SK-N-MC (cell line): ENCODE data around the gene RER1.
"Not testable (repeated sequence)": the region's sequence is repeated elsewhere in the genome, so short reads cannot be mapped to it uniquely, and the experiment has no call there.

Experiments used
- DNase-seq: peaks from one replicate; pipeline ENCODE4 v3.0.0-alpha.2; 2011; ENCODE audit warnings: low read depth, low spot score
- H3K27ac ChIP-seq: fragments of 200-600 bp; sonication (generic); 2 replicates; pipeline ENCODE4 v1.5.1; 2016; ENCODE audit warnings: mixed run types
- H3K36me3 ChIP-seq: fragments of 200-600 bp; sonication (generic); 2 replicates; pipeline ENCODE4 v1.6.1; 2017; ENCODE audit warnings: antibody characterized with exemption, low read length, mixed read lengths; ENCODE audit not compliant: insufficient read depth
- H3K4me3 ChIP-seq: fragments of 200-600 bp; sonication (generic); 2 replicates; pipeline ENCODE4 v1.5.1; 2016
- H3K9ac ChIP-seq: fragments of 200-600 bp; sonication (generic); 2 replicates; pipeline ENCODE4 v1.8.0; 2017; ENCODE audit warnings: mixed run types, mixed read lengths; ENCODE audit not compliant: insufficient read length
- H3K9me3 ChIP-seq: fragments of 200-600 bp; sonication (generic); 2 replicates; pipeline ENCODE4 v1.6.1; 2017; ENCODE audit warnings: low read depth, mild to moderate bottlenecking, antibody characterized with exemption, low read length, moderate library complexity, mixed read lengths
- EZH2 ChIP-seq: fragments of 200-600 bp; sonication (generic); IDR thresholded peaks from one replicate; pipeline ENCODE4 v1.6.1; 2017; ENCODE audit warnings: antibody characterized with exemption
- FOXP2 ChIP-seq: optimal IDR thresholded peaks from 2 replicates; pipeline ENCODE3; 2011; ENCODE audit warnings: mild to moderate bottlenecking, moderate library complexity; ENCODE audit not compliant: insufficient read depth; ENCODE audit errors: extremely low read length, control extremely low read depth
- POLR2AphosphoS5 ChIP-seq: IDR thresholded peaks from 2 replicates; pipeline ENCODE4 v1.6.1; 2012; ENCODE audit warnings: mild to moderate bottlenecking, low read depth, low read length, borderline replicate concordance

RER1 gene

DNA sequence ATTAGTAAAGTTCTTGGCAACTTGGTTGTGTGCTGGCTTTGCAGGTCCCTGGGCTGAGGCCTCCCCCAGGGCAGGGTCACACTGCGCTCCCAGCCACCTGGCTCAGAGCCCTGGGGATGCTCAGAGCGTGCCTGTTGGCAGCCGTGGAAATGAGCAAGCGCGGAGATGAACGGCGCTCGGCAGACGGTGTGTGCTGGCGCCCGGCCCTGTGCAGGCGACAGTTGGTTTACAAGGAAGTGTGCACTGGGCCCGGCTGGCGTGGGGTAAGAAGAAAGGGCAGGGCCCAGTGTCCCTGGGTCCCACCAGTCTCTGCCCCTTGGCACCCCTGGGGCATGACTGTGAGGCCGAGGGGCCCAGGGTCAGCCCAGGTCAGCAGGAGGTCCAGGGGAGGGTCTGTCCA, 46.4 kb downstream of the RER1 start:
- TF ChIP-seq POLR2AphosphoS5, result no peak
- TF ChIP-seq EZH2, result no peak
- no peak for TF ChIP-seq FOXP2
- DNase-seq, result no peak
- no peak overlapping the region for H3K4me3 ChIP-seq
- no peak overlapping the region for H3K27ac ChIP-seq
- H3K9me3 ChIP-seq, result no peaks in the 10 kb centered on the region
- no peaks in the 10 kb centered on the region for H3K36me3 ChIP-seq
- H3K9ac ChIP-seq, result no peak overlapping the region

DNA sequence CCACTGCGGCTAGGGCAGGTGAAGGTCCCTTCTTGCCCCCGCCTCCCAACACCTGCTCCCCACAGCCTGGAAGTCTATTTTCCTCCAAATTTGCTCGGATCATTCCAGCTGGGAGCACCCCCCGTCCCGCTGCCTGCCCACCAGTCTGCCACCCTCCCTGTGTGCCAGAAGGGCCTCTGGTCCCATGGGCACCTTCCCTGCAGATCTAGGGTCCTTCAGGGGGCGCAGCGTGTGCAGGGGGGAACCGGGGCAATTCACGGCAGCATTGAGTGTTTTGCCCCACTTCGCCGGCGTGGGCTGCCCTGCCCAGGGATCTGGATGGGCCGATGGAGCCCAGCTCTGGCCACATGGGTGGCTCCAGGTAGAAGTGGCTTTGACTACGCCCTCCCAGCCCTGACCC, 47.0 kb downstream of the RER1 start:
- TF ChIP-seq EZH2, result no peak
- TF ChIP-seq FOXP2, result no peak
- TF ChIP-seq POLR2AphosphoS5, result no peak
- Histone ChIP-seq H3K27ac (no peak overlapping the region), H3K9me3 (no peaks in the 10 kb centered on the region), H3K9ac (no peak overlapping the region), H3K4me3 (no peak overlapping the region), H3K36me3 (no peaks in the 10 kb centered on the region)
- DNase-seq, result no peak

DNA sequence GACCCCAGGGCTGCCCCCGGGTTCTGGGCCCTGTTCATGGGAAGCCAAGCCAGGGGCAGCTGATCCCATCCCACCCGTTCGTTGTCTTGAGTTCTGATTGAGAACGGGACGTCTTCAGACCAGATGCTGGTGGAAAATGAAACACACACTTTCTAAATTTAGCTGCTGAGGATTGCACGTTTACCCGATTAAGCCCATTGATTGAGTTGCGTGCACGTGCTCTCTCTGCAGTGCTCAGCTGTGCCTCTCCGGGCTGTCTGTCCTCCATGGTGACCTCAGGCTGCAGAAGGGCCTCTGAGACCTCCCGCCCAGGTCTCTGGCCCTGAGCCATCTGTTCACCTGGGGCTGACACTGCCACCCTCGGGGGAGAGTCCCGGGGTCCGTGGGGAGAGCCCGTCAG, 47.7 kb downstream of the RER1 start:
- H3K9ac ChIP-seq, result no peak overlapping the region
- TF ChIP-seq EZH2 (no peak), POLR2AphosphoS5 (no peak), FOXP2 (no peak)
- no peak overlapping the region for H3K4me3 ChIP-seq
- DNase-seq, result no peak
- no peaks in the 10 kb centered on the region for H3K36me3 ChIP-seq
- H3K9me3 ChIP-seq, result no peaks in the 10 kb centered on the region
- no peak overlapping the region for H3K27ac ChIP-seq

DNA sequence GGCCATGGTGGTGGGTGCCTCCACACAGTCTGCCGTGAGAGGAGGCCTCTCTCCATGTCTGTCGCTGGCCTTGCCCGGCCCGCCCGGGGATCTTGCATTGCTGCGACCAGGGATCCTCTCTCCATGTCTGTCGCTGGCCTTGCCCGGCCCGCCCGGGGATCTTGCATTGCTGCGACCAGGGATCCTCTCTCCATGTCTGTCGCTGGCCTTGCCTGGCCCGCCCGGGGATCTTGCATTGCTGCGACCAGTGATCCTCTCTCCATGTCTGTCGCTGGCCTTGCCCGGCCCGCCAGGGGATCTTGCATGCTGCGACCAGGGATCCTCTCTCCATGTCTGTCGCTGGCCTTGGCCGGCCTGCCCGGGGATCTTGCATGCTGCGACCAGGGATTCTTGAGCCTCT, 48.7 kb downstream of the RER1 start:
- H3K9me3 ChIP-seq, DNase-seq, H3K36me3 ChIP-seq, H3K9ac ChIP-seq, H3K27ac ChIP-seq, H3K4me3 ChIP-seq: not testable (repeated sequence)

DNA sequence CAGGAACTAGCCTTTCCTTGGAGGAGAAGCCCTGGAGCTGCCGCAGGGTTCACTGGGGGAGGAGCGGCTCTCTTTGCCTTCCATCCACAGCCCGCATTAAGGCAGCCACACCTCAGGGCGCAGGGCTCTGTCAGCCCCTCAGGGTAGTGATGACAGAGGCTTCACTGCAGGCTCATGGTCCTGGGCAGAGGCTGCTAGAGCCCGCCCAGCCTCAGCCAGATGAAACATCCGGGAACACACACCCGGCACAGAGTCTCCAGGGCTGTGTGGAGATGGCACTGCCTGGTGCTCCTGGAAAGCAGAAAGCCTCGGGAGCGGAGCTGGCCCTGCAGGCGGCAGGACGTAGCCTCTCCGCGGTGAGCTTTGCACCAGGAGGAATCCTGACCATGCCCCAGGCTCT, 50.1 kb downstream of the RER1 start:
- no peak overlapping the region for H3K27ac ChIP-seq
- H3K36me3 ChIP-seq, result no peaks in the 10 kb centered on the region
- H3K9ac ChIP-seq, result no peak overlapping the region
- TF ChIP-seq EZH2, result no peak
- TF ChIP-seq POLR2AphosphoS5, result no peak
- TF ChIP-seq FOXP2, result no peak
- no peaks in the 10 kb centered on the region for H3K9me3 ChIP-seq
- DNase-seq, result no peak
- H3K4me3 ChIP-seq, result no peak overlapping the region

DNA sequence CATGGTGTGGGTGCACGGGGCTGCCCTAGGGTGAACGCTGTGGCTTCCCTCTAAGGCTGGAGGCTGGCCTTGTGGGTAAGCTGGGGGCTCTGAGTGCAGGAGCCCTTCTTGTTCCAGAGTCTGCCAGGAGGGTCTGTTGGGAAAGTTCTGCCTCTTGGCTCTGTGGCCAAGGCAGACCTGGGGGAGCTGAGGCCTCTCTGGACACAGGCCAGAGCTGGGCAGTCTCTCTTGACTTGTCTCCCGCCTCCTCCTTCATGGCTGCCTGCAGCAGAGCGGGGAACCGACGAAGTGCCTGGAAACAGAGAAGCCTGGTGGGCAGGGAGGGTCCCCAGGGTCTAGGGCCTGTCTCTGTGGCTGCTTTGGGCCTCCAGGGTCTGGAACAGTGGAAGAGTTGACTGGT, 51.0 kb downstream of the RER1 start:
- no peak overlapping the region for H3K4me3 ChIP-seq
- DNase-seq, result no peak
- no peak overlapping the region for H3K9ac ChIP-seq
- no peaks in the 10 kb centered on the region for H3K36me3 ChIP-seq
- TF ChIP-seq POLR2AphosphoS5, result no peak
- no peak for TF ChIP-seq EZH2
- no peak for TF ChIP-seq FOXP2
- no peaks in the 10 kb centered on the region for H3K9me3 ChIP-seq
- H3K27ac ChIP-seq, result no peak overlapping the region

DNA sequence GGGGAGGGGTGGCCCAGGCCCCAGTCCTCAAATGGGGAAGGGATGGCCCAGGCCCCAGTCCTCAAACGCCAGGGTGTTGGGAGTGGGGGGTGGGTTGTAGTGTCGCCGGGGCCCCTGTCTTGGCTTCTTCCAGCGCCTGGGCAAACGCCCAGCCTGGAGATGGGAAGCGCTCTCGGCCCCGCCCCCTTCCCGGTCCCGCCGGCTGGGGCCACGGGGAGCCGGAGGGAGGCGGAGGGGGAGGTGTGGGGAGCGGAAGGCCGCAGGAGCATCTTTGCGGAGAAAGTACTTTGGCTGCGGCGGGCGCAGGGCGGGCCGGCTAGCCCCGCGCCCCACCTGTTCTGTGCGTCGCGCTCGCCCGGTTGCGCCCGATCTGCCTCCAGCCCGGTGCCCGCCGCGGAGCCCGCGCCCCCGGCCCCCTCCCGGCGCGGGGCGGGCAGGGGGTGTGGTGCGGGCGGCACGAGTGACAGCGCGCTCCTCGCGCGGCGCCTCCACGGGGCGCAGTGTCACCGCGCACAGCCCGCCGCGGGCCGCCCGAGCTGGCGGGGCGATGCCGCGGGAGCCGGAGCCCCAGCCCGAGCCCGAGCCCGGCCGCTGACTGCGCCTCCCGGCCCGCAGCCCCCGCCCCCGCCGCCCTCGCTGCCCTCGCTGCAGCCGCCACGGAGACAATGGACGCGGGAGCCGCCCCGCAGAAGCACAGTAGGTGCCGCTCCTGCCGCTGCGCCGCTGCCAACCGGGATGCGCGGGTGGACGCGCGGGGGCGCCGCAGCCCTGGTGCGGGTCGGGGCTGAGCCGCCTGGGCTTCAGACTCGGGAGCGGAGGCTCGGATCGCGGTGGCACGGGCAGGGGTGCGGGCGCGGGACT, 51.9 kb downstream of the RER1 start:
- H3K4me3 ChIP-seq, result no peak overlapping the region
- no peak for DNase-seq
- TF ChIP-seq POLR2AphosphoS5 (no peak), FOXP2 (no peak), EZH2 (no peak)
- no peaks in the 10 kb centered on the region for H3K36me3 ChIP-seq
- H3K9ac ChIP-seq, result no peak overlapping the region
- no peaks in the 10 kb centered on the region for H3K9me3 ChIP-seq
- H3K27ac ChIP-seq, result no peak overlapping the region

DNA sequence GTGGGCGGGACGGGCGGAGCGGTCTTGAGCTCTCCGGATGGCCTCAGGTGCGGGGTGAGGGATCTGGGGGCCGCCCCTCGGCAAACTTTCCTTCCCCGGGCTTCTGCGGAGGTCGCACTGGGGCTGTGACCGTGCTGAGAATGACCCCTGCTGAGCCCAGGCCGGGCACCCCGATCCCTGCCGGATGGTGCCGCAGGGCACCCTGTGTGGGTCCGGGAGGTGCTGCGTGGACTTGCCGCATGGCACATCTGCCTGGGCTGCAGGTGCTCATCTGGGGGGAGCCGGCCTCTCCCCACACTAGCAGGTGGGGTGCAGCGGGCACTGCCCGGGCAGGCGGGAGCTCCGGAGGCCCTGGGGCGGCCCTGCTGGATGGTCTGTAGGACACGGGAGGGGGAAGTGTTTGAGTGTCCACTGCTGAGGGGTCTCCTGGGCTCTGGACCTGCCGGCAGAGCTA, 52.5 kb downstream of the RER1 start:
- Histone ChIP-seq H3K4me3 (no peak overlapping the region), H3K27ac (no peak overlapping the region), H3K9me3 (no peaks in the 10 kb centered on the region), H3K36me3 (no peaks in the 10 kb centered on the region), H3K9ac (no peak overlapping the region)
- TF ChIP-seq FOXP2 (no peak), POLR2AphosphoS5 (no peak), EZH2 (no peak)
- DNase-seq, result no peak

DNA sequence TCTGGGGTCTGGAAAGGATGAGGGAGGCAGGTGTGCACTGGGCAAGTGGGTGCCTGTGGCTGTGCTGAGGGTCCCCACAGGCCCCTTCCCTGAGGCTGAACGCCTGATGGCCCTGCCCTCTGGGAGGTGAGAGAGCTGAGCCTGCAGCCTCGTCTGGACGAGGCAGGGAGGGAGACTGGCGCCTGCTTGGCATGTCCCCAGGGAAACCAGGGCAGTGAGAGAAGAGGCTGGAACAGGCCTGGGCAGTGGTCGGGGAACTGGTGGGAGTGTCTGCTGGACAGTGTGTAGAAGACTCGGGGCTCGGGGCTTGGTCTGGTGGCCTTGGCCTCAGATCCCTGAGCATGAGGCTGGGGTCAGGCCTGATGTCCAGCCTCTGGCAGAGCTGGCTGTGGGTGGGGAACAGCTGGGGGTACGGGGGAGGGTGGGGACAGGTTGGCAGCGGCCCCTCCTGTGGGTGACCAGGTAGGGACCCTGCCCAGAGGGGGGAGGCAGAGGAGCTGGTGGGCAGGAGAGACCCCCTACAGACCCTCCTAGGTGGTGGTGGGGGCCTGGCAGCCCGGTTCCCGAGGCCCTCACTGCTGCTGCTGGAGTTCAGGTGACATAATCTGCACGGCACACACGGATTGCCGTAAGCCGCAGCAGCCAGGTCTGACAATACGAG, 53.7 kb downstream of the RER1 start:
- TF ChIP-seq EZH2, result no peak
- TF ChIP-seq POLR2AphosphoS5, result no peak
- no peak for TF ChIP-seq FOXP2
- no peak overlapping the region for H3K9ac ChIP-seq
- no peaks in the 10 kb centered on the region for H3K36me3 ChIP-seq
- no peaks in the 10 kb centered on the region for H3K9me3 ChIP-seq
- no peak for DNase-seq
- H3K4me3 ChIP-seq, result no peak overlapping the region
- no peak overlapping the region for H3K27ac ChIP-seq
